GM18526 (cell line): Measurements from ENCODE around the gene DPF1.

ENCODE experiments used
- POLR2A ChIP-seq: IDR thresholded peaks from 3 replicates; pipeline ENCODE4 v1.6.1; 2011; ENCODE audit not compliant: insufficient read length; ENCODE audit errors: extremely low read depth

The DPF1 gene

DNA sequence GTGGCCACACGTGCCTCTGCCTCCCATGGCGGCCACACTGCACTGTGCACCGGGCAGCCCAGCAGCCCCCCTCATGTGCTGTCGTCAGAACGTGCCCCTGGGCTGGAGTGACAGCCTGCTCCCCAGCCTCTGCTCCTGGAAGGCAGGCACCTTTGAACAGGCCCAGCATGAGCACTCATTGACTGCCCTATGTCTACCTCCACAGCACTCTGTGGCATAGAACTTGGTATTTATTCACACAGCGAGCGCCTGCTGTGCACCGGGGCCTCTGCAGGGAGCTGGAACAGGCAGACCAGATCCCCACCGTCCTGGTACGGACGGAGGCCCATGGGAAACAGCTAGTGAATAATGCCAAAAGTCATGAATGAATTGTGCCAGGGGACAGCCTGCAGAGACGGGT is 53.7 kb downstream of the DPF1 start:
- TF ChIP-seq POLR2A = no peak

DNA sequence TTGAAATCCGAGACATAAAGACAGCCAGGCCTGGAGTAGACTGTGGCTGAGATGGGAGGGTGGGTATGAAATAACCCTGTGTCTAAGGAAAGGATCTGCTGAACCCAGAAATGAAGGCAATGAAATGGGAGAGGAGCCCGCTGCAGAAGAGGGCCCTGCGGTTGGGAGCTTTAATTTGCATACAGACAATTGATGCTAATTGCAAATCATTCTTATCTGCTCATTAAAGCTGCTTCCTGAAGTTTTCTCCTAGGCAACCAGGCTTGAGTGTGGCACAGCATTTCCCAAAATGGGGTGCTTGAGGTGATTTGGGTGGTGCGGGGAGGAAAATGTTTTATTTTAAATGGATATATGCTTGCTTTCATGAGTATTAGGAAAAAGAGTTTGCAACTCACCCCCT is 55.4 kb downstream of the DPF1 start:
- TF ChIP-seq POLR2A = no peak

DNA sequence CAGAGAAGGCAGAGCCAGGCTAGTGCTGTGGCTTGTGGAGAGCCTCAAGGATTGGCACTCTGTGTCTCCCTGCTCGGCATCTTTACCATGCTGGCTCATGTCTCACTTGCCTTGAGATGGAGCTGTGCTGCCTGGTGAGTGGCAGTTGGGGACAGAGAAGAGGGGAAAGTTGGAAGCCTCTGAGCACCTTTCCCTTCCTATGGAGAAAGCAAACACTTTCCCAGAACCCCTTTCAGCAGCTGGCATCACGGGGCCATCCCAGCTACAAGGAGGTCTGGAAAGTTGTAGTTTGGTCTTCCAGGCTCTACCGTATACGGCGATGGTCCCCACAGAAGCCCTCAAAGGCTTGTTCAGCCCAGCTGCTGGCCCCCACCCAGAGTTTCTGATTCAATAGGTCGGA is 58.7 kb downstream of the DPF1 start:
- TF ChIP-seq POLR2A = no peak

DNA sequence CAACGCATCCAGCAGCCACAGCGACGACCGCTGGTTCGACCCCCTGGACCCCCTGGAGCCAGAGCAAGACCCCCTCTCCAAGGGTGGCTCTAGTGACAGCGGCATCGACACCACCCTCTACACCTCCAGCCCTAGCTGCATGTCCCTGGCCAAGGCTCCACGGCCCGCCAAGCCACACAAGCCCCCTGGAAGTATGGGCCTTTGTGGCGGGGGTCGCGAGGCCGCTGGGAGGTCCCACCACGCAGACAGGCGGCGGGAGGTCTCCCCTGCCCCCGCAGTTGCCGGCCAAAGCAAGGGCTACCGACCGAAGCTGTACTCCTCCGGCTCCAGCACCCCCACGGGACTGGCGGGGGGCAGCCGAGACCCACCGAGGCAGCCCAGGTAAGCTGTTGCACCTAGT is 59.5 kb downstream of the DPF1 start:
- TF ChIP-seq POLR2A = no peak

DNA sequence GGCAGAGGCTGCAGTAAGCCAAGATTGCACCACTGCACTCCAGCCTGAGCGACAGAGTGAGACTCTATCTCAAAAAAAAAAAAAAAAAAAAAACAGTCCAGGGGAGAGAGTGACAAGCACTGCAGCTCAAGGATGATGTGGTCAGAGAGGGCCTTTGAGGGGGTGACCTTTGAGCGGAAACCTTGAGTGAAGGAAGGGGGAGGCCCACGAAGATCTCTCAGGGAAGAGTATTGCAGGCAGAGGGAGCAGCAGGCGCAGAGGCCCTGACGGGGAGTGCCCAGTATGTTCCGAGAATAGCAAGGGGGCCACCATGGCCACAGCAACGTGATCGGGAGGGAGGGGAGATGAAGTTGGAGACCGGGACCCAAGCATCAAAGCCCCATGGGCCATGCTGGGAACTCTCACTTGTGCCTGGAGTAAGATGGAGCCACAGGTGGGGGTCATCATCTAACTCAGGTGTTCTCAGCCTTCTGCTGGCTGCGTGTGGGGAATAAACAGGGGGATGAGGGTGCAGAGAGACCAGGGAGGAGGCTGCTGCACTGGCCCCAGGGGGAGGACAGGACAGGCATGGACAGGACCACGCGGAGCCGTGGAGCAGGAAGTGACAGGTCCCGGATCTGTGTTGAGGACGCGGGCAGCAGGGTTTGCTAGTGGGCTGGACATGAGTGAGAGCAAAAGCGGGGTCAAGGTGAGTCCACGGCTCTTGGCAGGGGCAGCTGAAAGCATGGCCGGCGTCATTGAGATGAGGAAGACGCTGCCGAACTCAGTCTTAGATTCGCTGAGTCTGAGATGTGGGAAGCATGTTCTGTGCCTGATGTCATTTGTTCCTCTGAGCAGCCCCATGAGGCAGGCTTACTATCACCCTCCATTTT is 60.4 kb downstream of the DPF1 start:
- no peak for TF ChIP-seq POLR2A

DNA sequence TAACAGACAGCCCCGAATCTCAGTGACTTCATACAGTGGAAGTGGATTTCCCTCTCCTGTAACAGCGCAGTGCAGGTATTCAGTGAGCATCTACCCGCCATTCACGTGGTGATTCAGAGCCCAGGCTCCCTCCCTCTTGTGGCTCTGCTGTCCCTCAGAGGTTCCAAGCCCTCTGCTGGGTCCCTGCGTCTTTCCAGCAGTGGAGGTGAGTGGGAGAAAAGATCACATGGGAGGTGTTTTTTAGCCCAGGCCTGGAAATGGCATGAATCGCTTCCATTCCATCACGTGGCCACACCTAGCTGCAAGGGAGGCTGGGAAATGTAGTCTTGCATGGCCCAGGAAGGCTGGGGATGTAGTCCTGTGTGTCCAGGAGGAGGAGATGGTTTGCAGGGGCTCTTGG is 61.4 kb downstream of the DPF1 start:
- no peak for TF ChIP-seq POLR2A

DNA sequence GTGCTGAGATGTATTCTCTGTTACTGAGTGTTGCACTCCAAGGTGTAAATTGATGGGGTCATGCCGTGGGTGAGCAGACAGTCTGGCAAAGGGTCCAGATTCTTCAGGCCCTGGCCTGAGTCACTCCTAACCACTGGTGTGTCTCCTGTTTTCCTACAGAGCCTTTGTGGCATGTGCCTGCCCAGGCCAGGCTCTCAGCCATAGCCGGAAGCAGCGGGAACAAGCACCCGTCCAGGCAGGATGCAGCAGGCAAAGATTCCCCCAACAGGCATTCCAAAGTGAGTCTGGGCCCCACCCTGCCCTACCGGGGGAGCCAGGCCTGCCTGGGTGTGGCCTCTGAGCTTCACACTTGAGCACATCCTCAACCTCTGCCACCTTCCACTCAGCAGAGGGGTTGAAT is 61.9 kb downstream of the DPF1 start:
- no peak for TF ChIP-seq POLR2A
